HEK293 (cell line): ENCODE results near the gene SYN1.

Source experiments
- CTCF ChIA-PET: fragments of 350-600 bp; formaldehyde crosslinking; extraction: SDS; loops from one replicate; lab custom pipeline; 2021; ENCODE audit warnings: antibody characterized with exemption; lab: Yijun Ruan, JAX
- POLR2A ChIA-PET: fragments of 300-600 bp; formaldehyde crosslinking; extraction: SDS; loops from one replicate; lab custom pipeline; 2020; ENCODE audit warnings: antibody characterized with exemption, inconsistent platforms; lab: Yijun Ruan, JAX
- H3K27ac ChIP-seq: fragments of 200-500 bp; sonication (Bioruptor generic); 2 replicates; pipeline ENCODE4 v1.5.1; 2014; ENCODE audit warnings: low read depth, low read length, control low read depth, inconsistent platforms; ENCODE audit errors: extremely low read depth
- H3K36me3 ChIP-seq, 2 experiments: fragments of 200-500 bp in 1 of 2; sonication (Bioruptor generic) in 1 of 2; 1 replicate in 1 of 2; 2 replicates in 1 of 2; pipeline ENCODE4 v1.5.1; 2014 to 2017; ENCODE audit warnings: inconsistent platforms in 2 of 2, low read length in 2 of 2; ENCODE audit not compliant: control insufficient read depth in 2 of 2, insufficient read depth in 1 of 2
- H3K4me1 ChIP-seq: fragments of 200-500 bp; sonication (Bioruptor generic); 2 replicates; pipeline ENCODE4 v1.5.1; 2014; ENCODE audit warnings: mild to moderate bottlenecking, low read length, inconsistent platforms; ENCODE audit not compliant: control insufficient read depth, insufficient read depth
- H3K4me3 ChIP-seq: 2 replicates; pipeline ENCODE4 v1.5.1; 2011; ENCODE audit warnings: low read depth, mild to moderate bottlenecking, control low read depth, low read length, moderate library complexity
- H3K9me3 ChIP-seq: fragments of 200-500 bp; sonication (Bioruptor generic); 2 replicates; pipeline ENCODE4 v1.5.1; 2014; ENCODE audit warnings: low read depth, low read length, inconsistent platforms; ENCODE audit not compliant: control insufficient read depth, insufficient read depth
- EGR2 ChIP-seq: fragments of 450-650 bp; formaldehyde crosslinking; IDR thresholded peaks from 2 replicates; pipeline ENCODE4 v1.5.1; 2016; ENCODE audit warnings: low read depth, missing biosample characterization, missing genetic modification characterization
- GLI4 ChIP-seq: fragments of 450-650 bp; formaldehyde crosslinking; IDR thresholded peaks from 2 replicates; pipeline ENCODE4 v1.5.1; 2016; ENCODE audit warnings: missing biosample characterization, missing genetic modification characterization
- HOXC10 ChIP-seq: sonication (generic); formaldehyde crosslinking; IDR thresholded peaks from 2 replicates; pipeline ENCODE4 v1.8.1; 2023; ENCODE audit warnings: mild to moderate bottlenecking, missing genetic modification reagents
- HOXD13 ChIP-seq: sonication (generic); formaldehyde crosslinking; IDR thresholded peaks from 2 replicates; pipeline ENCODE4 v1.8.0; 2022; ENCODE audit warnings: missing genetic modification reagents, borderline replicate concordance
- INSM2 ChIP-seq: fragments of 450-650 bp; formaldehyde crosslinking; IDR thresholded peaks from 2 replicates; pipeline ENCODE4 v1.5.1; 2016; ENCODE audit warnings: missing biosample characterization, missing genetic modification characterization
- KLF7 ChIP-seq: fragments of 450-650 bp; formaldehyde crosslinking; IDR thresholded peaks from 2 replicates; pipeline ENCODE4 v1.5.1; 2016; ENCODE audit warnings: missing biosample characterization, missing genetic modification characterization, borderline replicate concordance
- MYNN ChIP-seq: fragments of 450-650 bp; formaldehyde crosslinking; IDR thresholded peaks from 2 replicates; pipeline ENCODE4 v1.5.1; 2016; ENCODE audit warnings: missing biosample characterization, missing genetic modification characterization, borderline replicate concordance
- REST ChIP-seq: fragments of 450-650 bp; formaldehyde crosslinking; IDR thresholded peaks from 2 replicates; pipeline ENCODE4 v1.5.1; 2016; ENCODE audit warnings: missing biosample characterization, missing genetic modification characterization
- SCRT1 ChIP-seq: fragments of 450-650 bp; formaldehyde crosslinking; IDR thresholded peaks from 2 replicates; pipeline ENCODE4 v1.5.1; 2016; ENCODE audit warnings: missing biosample characterization, missing genetic modification characterization, borderline replicate concordance
- WT1 ChIP-seq: fragments of 450-650 bp; formaldehyde crosslinking; IDR thresholded peaks from 2 replicates; pipeline ENCODE4 v1.5.1; 2016; ENCODE audit warnings: missing biosample characterization, missing genetic modification characterization
- ZBTB10 ChIP-seq: fragments of 450-650 bp; formaldehyde crosslinking; IDR thresholded peaks from 2 replicates; pipeline ENCODE4 v1.5.1; 2016; ENCODE audit warnings: missing biosample characterization, missing genetic modification characterization
- ZNF19 ChIP-seq: fragments of 450-650 bp; formaldehyde crosslinking; IDR thresholded peaks from 2 replicates; pipeline ENCODE4; 2016; ENCODE audit warnings: missing biosample characterization, missing genetic modification characterization, low read depth
- ZNF2 ChIP-seq: fragments of 450-650 bp; formaldehyde crosslinking; IDR thresholded peaks from 2 replicates; pipeline ENCODE4 v1.5.1; 2016; ENCODE audit warnings: missing biosample characterization, missing genetic modification characterization
- ZNF221 ChIP-seq: fragments of 450-650 bp; formaldehyde crosslinking; IDR thresholded peaks from 2 replicates; pipeline ENCODE4 v1.5.1; 2017; ENCODE audit warnings: missing biosample characterization, missing genetic modification characterization, borderline replicate concordance
- ZNF266 ChIP-seq: fragments of 450-650 bp; formaldehyde crosslinking; IDR thresholded peaks from 2 replicates; pipeline ENCODE4 v1.5.1; 2016; ENCODE audit warnings: missing biosample characterization, missing genetic modification characterization, low read depth
- ZNF280D ChIP-seq: fragments of 450-650 bp; formaldehyde crosslinking; IDR thresholded peaks from 2 replicates; pipeline ENCODE4 v1.5.1; 2016; ENCODE audit warnings: missing biosample characterization, missing genetic modification characterization
- ZNF341 ChIP-seq: fragments of 450-650 bp; formaldehyde crosslinking; IDR thresholded peaks from 2 replicates; pipeline ENCODE4; 2016; ENCODE audit warnings: low read depth, missing biosample characterization, missing genetic modification characterization
- ZNF473 ChIP-seq: fragments of 450-650 bp; formaldehyde crosslinking; IDR thresholded peaks from 2 replicates; pipeline ENCODE4 v1.5.1; 2017; ENCODE audit warnings: missing biosample characterization, missing genetic modification characterization
- ZNF571 ChIP-seq: fragments of 450-650 bp; formaldehyde crosslinking; IDR thresholded peaks from 2 replicates; pipeline ENCODE4 v1.5.0; 2017; ENCODE audit warnings: missing biosample characterization, missing genetic modification characterization
- ZNF707 ChIP-seq: fragments of 450-650 bp; formaldehyde crosslinking; IDR thresholded peaks from 2 replicates; pipeline ENCODE4 v1.5.1; 2016; ENCODE audit warnings: missing biosample characterization, missing genetic modification characterization
- ZNF837 ChIP-seq: fragments of 450-650 bp; formaldehyde crosslinking; IDR thresholded peaks from 2 replicates; pipeline ENCODE4 v1.5.1; 2016; ENCODE audit warnings: missing biosample characterization, missing genetic modification characterization
- ZSCAN30 ChIP-seq: fragments of 450-650 bp; IDR thresholded peaks from 2 replicates; pipeline ENCODE4 v1.5.1; 2018; ENCODE audit warnings: missing biosample characterization, mild to moderate bottlenecking, missing genetic modification characterization, moderate library complexity
- ZSCAN5A ChIP-seq: fragments of 450-650 bp; formaldehyde crosslinking; IDR thresholded peaks from 2 replicates; pipeline ENCODE4 v1.5.1; 2016; ENCODE audit warnings: missing biosample characterization, missing genetic modification characterization

The SYN1 gene

GRCh38 chrX:47607091-47607490 lies 12.6 kb downstream of the SYN1 start:
- H3K9me3 ChIP-seq: no peaks in the 10 kb centered on the region
- no peaks in the 10 kb centered on the region for H3K36me3 ChIP-seq
- no peak overlapping the region for H3K4me3 ChIP-seq
- TF ChIP-seq ZNF280D (no peak), ZNF221 (no peak), SCRT1 (tag by site-specific recombination) (no peak), WT1 (tag by site-specific recombination) (no peak), ZNF707 (no peak), ZNF19 (no peak), HOXD13 (CRISPR knock-in tag) (no peak), EGR2 (tag by site-specific recombination) (no peak), MYNN (tag by site-specific recombination) (no peak), ZNF473 (tag by site-specific recombination) (no peak), KLF7 (tag by site-specific recombination) (no peak), HOXC10 (CRISPR knock-in tag) (no peak), ZSCAN5A (tag by site-specific recombination) (no peak), GLI4 (no peak)
- TF ChIP-seq, all 188 proteins: peak for 0
- no peaks in the 10 kb centered on the region for H3K4me1 ChIP-seq
- ChIA-PET POLR2A (no interaction called here), CTCF (no interaction called here)
- H3K27ac ChIP-seq: no peak overlapping the region

- TF ChIP-seq ZSCAN30: no peak
- no peak for TF ChIP-seq INSM2 (tag by site-specific recombination)
- no peak for TF ChIP-seq ZBTB10 (tag by site-specific recombination)
- TF ChIP-seq ZNF266: no peak
- no peak for TF ChIP-seq ZNF837
- no peak for TF ChIP-seq REST (tag by site-specific recombination)
- no peak for TF ChIP-seq ZNF19
- no peak for TF ChIP-seq ZNF341 (tag by site-specific recombination)
- TF ChIP-seq ZNF571: no peak
- TF ChIP-seq ZNF2 (tag by site-specific recombination): no peak
- Histone ChIP-seq H3K36me3 (no peaks in the 10 kb centered on the region), H3K4me3 (no peak overlapping the region), H3K4me1 (no peaks in the 10 kb centered on the region), H3K27ac (no peak overlapping the region), H3K9me3 (no peaks in the 10 kb centered on the region)
- POLR2A ChIA-PET: no interaction called here
- CTCF ChIA-PET: interaction anchor here (0.6 kb wide), 1 partner anchor 230 kb away, joined by 5 read pairs; no protein-coding TSS in a partner anchor
These were observed 14.6 kb downstream of the SYN1 start for GRCh38 chrX:47605024-47605423.
